Activated B cell treated with CpG ODN at 0.5 μM for 24 hours (primary cell): ENCODE measurements around the gene LACTB. TPM values are rescaled to one million over a fixed set of nuclear protein-coding genes. Genes with fewer than 3 reads are reported as not detected.

Source experiments
- ATAC-seq: fragments of 200-7000 bp; cut with Tn5 transposase; one replicate; pipeline ENCODE4 v1.10.0; 2021; ENCODE audit warnings: low read depth, mild to moderate bottlenecking, moderate library complexity
- CTCF ChIA-PET: fragments of 350-600 bp; sonication (Branson Sonifier 250); formaldehyde crosslinking; loops from one replicate; lab custom pipeline; 2021; ENCODE audit warnings: antibody characterized with exemption; lab: Charles Lee
- POLR2A ChIA-PET: fragments of 350-600 bp; sonication (Branson Sonifier 250); formaldehyde crosslinking; loops from one replicate; lab custom pipeline; 2021; ENCODE audit warnings: antibody characterized with exemption; lab: Charles Lee
- DNase-seq: peaks from one replicate; pipeline ENCODE4 v3.0.0; 2022
- H3K27ac Mint-ChIP-seq: one replicate; pipeline ENCODE4 v1.8.0; 2020; ENCODE audit warnings: mixed read lengths
- H3K27me3 Mint-ChIP-seq: one replicate; pipeline ENCODE4 v1.8.0; 2021; ENCODE audit warnings: mixed read lengths
- H3K36me3 Mint-ChIP-seq: one replicate; pipeline ENCODE4 v1.8.0; 2021; ENCODE audit warnings: low read depth, mixed read lengths
- H3K4me1 Mint-ChIP-seq: one replicate; pipeline ENCODE4 v1.8.0; 2021; ENCODE audit warnings: mixed read lengths
- H3K4me3 Mint-ChIP-seq: one replicate; pipeline ENCODE4 v1.8.0; 2020; ENCODE audit warnings: mild to moderate bottlenecking, mixed read lengths
- H3K9me3 Mint-ChIP-seq: one replicate; pipeline ENCODE4 v1.8.0; 2020; ENCODE audit warnings: mixed read lengths
- intact Hi-C: fragments of 100-400 bp; cut with micrococcal nuclease; formaldehyde crosslinking; loops from one replicate; pipeline ENCODE4 v1.15.1; 2024
- total RNA-seq: library from RNA; stranded (reverse); gene quantifications from 2 replicates; pipeline ENCODE4 v1.2.3, GENCODE V29; 2022
- TF ChIP-seq, protein P1 (sequence below): fragments of 200-600 bp; IDR thresholded peaks from one replicate; pipeline ENCODE4 v1.8.0; 2022; ENCODE audit warnings: antibody characterized with exemption, mild to moderate bottlenecking

The LACTB gene
- total RNA-seq, 1 donor from 2014 or later, result 28.1 TPM

DNA sequence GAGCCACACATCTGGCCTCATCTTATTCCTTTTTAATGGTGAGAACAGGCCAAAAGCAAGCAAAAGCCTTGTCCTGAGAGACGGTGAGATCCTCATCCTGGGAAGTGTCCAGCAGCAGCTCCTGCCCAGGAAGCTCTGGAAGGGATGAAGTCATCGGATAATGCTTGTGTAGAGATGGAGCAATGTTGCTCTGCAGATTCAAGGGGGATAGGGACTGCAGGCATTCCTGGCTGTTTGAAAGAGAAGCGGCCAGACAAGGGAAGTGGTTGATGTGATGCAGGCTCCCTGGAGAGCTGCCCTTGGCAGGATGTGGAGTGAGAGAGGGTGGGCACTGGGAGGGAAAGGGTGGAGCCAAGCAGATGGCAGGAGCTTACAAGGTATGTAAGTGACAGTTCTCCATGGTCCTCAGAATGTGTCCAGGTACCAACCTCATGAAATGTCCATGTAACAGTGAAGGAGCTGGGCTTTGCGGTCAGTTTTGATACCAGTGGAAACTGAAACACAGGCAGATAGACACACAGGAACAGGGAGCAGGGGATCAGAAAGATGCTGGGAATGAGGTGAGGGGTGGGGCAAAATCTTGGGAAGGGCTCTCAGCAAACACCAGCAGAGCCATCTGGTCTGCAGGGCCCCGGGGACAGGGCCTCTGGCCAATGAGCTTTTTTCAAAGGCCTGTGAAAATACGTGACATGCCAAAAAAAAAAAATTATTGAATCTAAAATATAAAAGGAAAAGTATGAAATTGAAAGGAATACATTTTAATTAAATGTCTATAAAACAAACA lies 32.2 kb upstream of the LACTB start:
- Mint-ChIP-seq H3K27me3 (no peaks in the 10 kb centered on the region), H3K9me3 (no peaks in the 10 kb centered on the region), H3K36me3 (no peaks in the 10 kb centered on the region), H3K4me1 (peaks cover 4% of the 10 kb centered on the region), H3K27ac (no peak overlapping the region), H3K4me3 (no peak overlapping the region)
- ChIA-PET CTCF (no interaction called here), POLR2A (no interaction called here)
- intact Hi-C loops, result no loop called here
- DNase-seq (no peak), ATAC-seq (no peak)
- TF ChIP-seq, protein P1, sequence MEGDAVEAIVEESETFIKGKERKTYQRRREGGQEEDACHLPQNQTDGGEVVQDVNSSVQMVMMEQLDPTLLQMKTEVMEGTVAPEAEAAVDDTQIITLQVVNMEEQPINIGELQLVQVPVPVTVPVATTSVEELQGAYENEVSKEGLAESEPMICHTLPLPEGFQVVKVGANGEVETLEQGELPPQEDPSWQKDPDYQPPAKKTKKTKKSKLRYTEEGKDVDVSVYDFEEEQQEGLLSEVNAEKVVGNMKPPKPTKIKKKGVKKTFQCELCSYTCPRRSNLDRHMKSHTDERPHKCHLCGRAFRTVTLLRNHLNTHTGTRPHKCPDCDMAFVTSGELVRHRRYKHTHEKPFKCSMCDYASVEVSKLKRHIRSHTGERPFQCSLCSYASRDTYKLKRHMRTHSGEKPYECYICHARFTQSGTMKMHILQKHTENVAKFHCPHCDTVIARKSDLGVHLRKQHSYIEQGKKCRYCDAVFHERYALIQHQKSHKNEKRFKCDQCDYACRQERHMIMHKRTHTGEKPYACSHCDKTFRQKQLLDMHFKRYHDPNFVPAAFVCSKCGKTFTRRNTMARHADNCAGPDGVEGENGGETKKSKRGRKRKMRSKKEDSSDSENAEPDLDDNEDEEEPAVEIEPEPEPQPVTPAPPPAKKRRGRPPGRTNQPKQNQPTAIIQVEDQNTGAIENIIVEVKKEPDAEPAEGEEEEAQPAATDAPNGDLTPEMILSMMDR, result no peak

DNA sequence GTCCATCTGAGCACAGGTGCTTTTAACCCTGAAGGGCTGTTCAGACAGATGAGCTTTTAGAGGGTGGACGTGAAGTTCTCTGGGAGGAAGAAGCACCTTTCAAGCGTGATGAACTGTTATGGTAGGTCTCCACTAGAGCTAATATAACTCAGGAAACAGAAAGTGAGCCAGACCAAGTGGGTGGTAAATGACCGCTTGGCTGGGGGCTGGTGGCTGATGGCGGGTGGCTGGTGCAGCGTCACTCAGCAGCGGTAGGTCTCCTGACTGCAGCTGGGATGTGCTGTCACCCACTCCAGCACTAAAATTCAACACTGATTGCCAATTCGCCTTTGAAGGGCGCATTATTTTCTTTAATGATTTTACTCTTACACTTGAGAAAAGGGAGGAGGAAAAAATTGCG lies 31.2 kb upstream of the LACTB start:
- CTCF ChIA-PET, result no interaction called here
- Mint-ChIP-seq H3K27me3 (no peaks in the 10 kb centered on the region), H3K27ac (no peak overlapping the region), H3K4me3 (no peak overlapping the region), H3K4me1 (peaks cover 4% of the 10 kb centered on the region), H3K36me3 (no peaks in the 10 kb centered on the region), H3K9me3 (no peaks in the 10 kb centered on the region)
- intact Hi-C loops, result no loop called here
- DNase-seq (no peak), ATAC-seq (no peak)
- POLR2A ChIA-PET, result no interaction called here
- TF ChIP-seq, protein P1, result no peak

DNA sequence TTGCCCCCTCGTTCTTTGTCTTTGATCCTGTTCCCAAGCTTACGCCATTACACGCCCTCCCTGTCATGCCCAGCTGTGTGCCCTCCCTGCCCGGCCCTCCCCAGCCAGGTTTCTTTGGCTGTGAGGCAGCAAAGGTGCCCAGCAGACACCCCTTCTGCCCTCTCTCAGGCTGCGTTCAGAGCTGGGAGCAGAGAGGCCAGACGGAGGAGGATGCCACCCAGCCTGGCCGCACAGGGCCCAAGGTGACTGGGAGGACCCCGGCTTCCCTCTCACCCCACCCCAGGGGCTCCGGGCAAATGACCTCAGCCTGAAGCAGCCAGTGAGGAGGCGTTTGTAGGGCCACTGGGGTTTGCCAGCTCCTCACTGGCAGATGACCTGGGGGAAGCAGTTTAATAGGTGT lies 30.8 kb upstream of the LACTB start:
- DNase-seq (no peak), ATAC-seq (no peak)
- ChIA-PET POLR2A (no interaction called here), CTCF (no interaction called here)
- no peak overlapping the region for H3K27ac Mint-ChIP-seq
- intact Hi-C loops, result no loop called here
- H3K9me3 Mint-ChIP-seq, result no peaks in the 10 kb centered on the region
- TF ChIP-seq, protein P1, result no peak
- H3K4me3 Mint-ChIP-seq, result no peak overlapping the region
- peaks cover 4% of the 10 kb centered on the region for H3K4me1 Mint-ChIP-seq
- H3K27me3 Mint-ChIP-seq, result no peaks in the 10 kb centered on the region
- H3K36me3 Mint-ChIP-seq, result no peaks in the 10 kb centered on the region

DNA sequence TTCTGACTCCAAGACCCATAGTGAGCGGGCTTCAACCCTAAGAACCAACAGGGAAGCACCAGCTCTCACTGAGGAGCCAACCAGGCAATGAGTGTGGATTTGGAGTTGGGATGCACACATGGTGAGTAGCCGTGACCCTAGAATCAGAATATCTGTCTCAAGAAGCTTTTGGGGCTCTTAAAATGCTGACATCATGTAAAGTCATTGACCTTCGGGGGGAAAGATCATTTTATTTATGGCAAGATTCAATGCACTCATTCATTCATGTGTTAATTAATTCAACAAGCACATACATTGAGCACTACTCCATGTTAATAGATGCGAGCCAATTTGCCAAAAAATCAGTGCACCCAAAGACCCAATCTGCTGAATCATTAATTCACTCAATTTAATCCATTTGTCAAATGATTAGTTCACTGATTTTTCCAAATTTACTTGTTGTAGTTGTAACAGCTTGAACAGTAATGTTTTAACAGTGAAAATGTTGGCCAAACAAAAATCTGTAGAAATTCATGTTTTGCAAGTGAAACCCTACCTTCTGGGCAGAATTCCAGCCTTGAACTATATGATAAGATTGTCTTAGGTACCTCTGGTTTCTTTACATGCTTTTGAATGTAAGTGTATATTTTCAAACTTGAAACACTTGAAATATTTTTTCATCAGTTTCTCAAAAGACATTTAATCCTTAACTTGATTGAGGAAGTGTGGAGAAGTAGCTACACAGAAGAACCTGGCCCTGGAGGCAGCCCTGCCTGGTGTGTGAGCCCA lies 29.8 kb upstream of the LACTB start:
- Mint-ChIP-seq H3K27me3 (no peaks in the 10 kb centered on the region), H3K4me1 (peaks cover 4% of the 10 kb centered on the region), H3K36me3 (no peaks in the 10 kb centered on the region), H3K9me3 (no peaks in the 10 kb centered on the region), H3K27ac (no peak overlapping the region), H3K4me3 (no peak overlapping the region)
- intact Hi-C loops, result no loop called here
- ATAC-seq (no peak), DNase-seq (no peak)
- TF ChIP-seq, protein P1, result no peak
- ChIA-PET POLR2A (no interaction called here), CTCF (interaction anchor here (1.0 to 4.3 kb wide), 2 partner anchors 44 to 243 kb away, joined by 3 to 37 read pairs; no protein-coding TSS in a partner anchor)
